AG08396 (cell line): Measurements from ENCODE around the gene ZFHX2.
A peak's percentile ranks its signal among the peaks of the same experiment; 100 is the strongest.
"Not testable (repeated sequence)": the region's sequence is repeated elsewhere in the genome, so short reads cannot be mapped to it uniquely, and the experiment has no call there.

ENCODE experiments used
- DNase-seq: peaks from one replicate; pipeline ENCODE4 v3.0.0; 2012; ENCODE audit warnings: low spot score, mixed read lengths

Gene ZFHX2

GRCh38 chr14:23551266-23552028 is at the start of gene ZFHX2:
ZFHX2 (minus strand) TSS chr14:23551765; CDS start chr14:23535325, 16,440 bp downstream.
- DNase-seq: peak; percentile 81

- DNase-seq: no peak
Observed at GRCh38 chr14:23600806-23601205, 49.2 kb upstream of the ZFHX2 start.

GRCh38 chr14:23600322-23600707 is 48.8 kb upstream of the ZFHX2 start:
- no peak for DNase-seq

DNA sequence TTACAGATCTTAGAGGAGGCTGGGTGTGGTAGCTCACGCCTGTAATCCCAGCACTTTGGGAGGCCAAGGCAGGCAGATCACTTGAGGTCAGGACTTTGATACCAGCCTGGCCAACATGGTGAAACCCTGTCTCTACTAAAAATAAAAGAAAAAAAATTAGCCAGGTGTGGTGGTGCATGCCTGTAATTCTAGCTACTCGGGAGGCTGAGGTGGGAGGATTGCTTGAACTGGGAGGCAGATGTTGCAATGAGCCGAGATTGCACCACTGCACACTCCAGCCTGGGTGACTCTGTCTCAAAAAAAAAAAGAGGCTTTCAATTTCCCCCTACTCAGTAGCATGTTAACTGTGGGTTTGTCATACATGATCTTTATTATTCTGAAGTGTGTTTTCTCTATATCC is 42.6 kb upstream of the ZFHX2 start:
- not testable (repeated sequence) for DNase-seq

- no peak for DNase-seq
Observed at GRCh38 chr14:23590198-23590597, 38.6 kb upstream of the ZFHX2 start.

DNA sequence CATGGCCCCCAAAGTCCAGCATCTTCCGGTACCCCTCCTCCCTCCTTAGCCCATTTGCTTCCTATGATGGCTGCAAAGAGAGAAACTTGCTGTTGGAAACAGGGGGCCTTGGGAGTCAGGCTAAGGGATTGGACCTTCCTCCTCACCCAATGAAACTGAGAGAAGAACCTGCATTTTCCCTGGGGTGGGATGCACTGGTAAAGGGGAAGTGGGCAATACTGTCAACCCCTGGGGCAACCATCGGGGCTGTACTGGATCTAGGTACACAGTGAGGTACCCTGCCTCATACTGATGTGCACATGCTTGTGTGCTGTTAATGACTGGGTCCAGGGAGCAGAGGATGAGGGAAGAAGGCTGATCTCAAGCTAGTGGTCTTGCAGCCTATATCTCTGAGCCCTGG is 38.0 kb upstream of the ZFHX2 start:
- DNase-seq: no peak

- peak; percentile 89 for DNase-seq
Observed at GRCh38 chr14:23588884-23589598, 37.5 kb upstream of the ZFHX2 start.

DNA sequence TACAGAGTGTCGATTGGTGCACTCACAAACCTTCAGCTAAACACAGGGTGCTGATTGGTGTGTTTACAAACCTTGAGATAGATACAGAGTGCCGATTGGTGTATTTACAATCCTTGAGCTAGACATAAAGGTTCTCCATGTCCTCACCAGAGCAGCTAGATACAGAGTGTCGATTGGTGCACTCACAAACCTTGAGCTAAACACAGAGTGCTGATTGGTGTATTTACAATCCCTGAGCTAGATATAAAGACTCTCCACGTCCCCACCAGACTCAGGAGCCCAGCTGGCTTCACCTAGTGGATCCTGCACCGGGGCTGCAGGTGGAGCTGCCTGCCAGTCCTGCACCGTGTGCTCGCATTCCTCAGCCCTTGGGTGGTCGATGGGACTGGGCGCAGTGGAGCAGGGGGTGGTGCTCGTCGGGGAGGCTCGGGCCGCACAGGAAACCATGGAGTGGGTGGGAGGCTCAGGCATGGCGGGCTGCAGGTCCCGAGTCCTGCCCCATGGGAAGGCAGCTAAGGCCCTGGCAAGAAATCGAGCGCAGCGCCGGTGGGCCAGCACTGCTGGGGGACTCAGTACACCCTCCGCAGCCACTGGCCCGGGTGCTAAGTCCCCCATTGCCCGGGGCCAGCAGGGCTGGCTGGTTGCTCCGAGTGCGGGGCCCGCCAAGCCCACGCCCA is 33.1 kb upstream of the ZFHX2 start:
- DNase-seq: not testable (repeated sequence)

GRCh38 chr14:23583761-23584526 is 32.4 kb upstream of the ZFHX2 start:
- not testable (repeated sequence) for DNase-seq

- DNase-seq: no peak
Observed at GRCh38 chr14:23582906-23583760, 31.6 kb upstream of the ZFHX2 start.

GRCh38 chr14:23580948-23581281 is 29.4 kb upstream of the ZFHX2 start:
- DNase-seq: no peak

- no peak for DNase-seq
Observed at GRCh38 chr14:23580152-23580926, 28.8 kb upstream of the ZFHX2 start.

DNA sequence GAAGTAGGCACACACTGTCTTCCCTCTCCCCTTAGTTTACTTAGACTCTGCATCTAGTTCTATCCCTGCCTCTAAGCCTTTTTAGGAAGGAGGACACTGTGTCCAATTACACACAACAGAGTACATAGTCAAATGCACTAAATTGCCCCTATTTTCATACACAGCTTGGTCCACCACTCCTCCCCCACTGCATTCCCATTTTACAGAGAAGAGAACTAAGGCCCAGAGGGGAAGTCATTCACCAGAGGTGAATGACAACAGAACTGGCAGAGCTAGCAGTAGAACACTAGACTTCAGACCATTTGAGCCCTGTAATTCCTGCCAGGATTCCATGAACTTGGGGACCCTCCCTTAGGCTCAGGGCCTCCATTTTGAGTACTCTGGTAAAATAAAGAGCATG is 28.2 kb upstream of the ZFHX2 start:
- DNase-seq: peak; percentile 8

DNA sequence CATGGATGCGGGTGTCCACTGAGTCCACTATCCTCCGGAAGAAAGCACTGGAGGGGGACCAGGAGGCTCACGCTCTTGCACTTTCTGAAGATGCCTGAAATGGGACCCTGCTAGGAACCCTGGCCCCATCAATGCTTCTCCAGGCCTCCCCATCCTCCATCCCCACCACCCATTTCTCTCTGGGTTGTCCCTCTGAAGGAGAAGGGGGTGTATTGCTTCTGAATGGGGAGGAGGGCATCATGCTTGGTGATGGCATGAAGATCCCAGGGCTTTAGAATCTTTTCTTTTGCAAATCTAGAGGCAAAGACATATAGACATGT is 27.7 kb upstream of the ZFHX2 start:
- DNase-seq: no peak

DNA sequence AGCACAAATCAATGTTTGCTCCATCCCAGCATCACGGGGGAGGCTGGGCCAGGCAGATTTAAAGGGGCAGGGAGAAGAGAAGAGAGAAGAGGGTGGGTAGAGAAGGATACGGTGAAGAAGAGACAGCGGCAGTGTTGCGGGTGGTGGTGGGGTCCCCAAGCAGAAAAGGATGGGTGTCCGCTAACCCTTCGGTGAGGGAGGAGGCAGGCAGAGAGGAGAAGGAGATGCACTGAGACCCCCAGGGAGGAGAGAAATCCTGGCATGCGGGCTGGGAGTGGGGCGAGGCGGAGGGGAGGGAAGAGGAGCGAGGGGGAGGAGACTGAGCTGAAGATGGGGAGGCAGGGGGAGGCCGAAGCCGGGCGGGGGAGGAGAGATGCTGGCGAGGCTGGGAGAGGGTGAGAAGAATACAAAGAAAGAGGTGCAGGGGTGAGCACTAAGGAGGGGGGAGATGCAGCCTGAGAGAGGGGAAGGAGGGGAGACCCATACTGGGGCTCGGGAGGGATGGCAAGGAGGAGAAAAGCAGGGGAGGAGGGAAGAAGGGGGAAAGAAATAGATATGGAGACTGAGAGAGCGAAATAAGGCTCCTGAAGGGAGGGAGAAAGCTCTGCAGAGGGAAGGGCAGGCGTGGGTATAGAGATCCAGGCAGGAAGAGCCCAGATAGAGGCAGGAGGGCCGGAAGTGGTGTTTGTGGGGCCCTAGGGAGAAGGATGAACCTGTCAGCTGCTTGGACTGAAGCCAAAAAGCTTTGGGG is 27.2 kb upstream of the ZFHX2 start, which contains the start of gene JPH4:
Gene JPH4 (minus strand): TSS at position 231 of the 751 bp plus-strand sequence. CDS start 1,337 bp downstream, outside the sequence.
- no peak for DNase-seq

DNA sequence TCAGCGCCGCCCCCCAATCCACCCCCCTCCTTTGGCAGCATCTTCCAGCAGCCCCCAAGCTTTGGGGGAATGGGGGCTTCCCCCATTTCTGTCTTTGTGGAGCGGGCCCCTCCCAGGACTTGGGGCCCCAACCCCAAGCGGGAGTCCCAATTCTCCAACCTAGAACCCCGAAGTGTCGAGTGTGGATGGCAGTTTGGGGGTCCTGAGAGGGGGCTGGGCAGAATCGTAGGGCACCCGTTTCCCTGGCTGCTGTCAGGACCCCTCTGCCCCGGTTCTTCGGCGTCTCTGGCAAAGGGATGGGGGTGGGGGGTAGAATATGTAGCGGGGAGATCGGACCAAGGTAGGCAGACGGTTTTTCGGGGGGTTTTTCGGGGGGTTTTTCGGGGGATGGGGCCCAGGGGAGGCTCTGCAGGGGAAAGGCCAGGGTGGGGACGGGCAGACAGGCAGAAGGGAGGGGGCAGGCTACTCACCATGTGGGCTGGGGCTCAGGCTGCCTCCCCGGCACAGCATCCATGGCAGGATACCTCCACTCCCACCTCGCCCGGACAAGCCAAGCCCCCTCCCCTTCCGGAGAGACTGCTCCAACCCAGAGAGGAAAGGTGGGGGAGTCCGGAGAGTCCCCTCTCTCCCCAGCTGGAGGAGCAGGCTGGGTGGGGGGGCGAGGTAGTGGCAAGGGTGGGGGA is 26.3 kb upstream of the ZFHX2 start:
- no peak for DNase-seq

GRCh38 chr14:23577004-23577681 is 25.6 kb upstream of the ZFHX2 start:
- no peak for DNase-seq

DNA sequence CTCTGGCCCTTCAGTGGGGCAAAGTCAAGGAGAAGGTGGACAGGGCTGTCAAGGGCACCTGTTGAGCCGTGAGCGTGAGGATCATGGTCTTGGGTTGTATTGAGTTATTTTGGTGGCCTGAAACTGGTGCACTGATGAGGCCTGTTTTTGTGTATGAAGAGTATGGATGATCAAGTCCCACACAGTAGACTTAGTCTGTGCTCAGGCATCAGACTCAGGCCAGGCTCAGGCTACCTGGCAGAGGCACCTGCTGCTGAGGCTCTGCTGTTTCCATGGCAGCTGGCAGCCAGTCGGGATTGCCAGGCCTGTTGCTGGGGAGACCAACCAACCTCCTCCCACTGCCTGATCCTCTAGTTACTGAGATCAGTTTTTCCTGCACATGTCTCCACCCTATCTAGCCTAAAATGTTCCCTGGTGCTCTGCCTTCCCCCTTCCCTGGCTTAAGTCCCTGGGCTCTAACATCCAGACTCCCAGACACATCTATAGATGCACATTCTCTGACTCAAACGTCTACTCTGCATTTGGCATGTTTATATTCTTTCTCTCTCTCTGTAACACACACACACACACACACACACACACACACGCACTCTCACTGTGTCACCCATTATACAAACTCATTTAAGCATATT is 21.9 kb upstream of the ZFHX2 start:
- no peak for DNase-seq
